ENCODE data around the gene LRFN3.

The LRFN3 gene

GRCh38 chr19:35936738-35937268 lies 629 bp downstream of the LRFN3 start:
- peaks cover 10% of the 10 kb centered on the region for H3K36me3 Mint-ChIP-seq (ENCODE audit: insufficient read depth)
- H3K27ac Mint-ChIP-seq (ENCODE audit: low read depth): peak overlapping the region; percentile 51
- peak overlapping the region; percentile 76 for H3K4me3 Mint-ChIP-seq
- peaks cover 36% of the 10 kb centered on the region for H3K4me1 Mint-ChIP-seq
- no peaks in the 10 kb centered on the region for H3K27me3 Mint-ChIP-seq
- ATAC-seq (replicated peaks; ENCODE audit: extremely low read depth, poor library complexity, severe bottlenecking): no peak
- no peaks in the 10 kb centered on the region for H3K9me3 Mint-ChIP-seq
- DNase-seq (ENCODE audit: low spot score in 2 of 2): no peak

- Mint-ChIP-seq H3K9me3 (no peaks in the 10 kb centered on the region), H3K36me3 (ENCODE audit: insufficient read depth) (peaks cover 10% of the 10 kb centered on the region), H3K4me3 (peak overlapping the region; percentile 76), H3K27ac (ENCODE audit: low read depth) (peak overlapping the region; percentile 51), H3K27me3 (no peaks in the 10 kb centered on the region), H3K4me1 (peaks cover 31% of the 10 kb centered on the region)
- ATAC-seq (replicated peaks; ENCODE audit: extremely low read depth, poor library complexity, severe bottlenecking) (no peak), DNase-seq (ENCODE audit: low spot score in 2 of 2) (no peak)
These were observed 1.4 kb downstream of the LRFN3 start for GRCh38 chr19:35937345-35938281.

GRCh38 chr19:35938282-35939224 lies 2.4 kb downstream of the LRFN3 start:
- H3K9me3 Mint-ChIP-seq: no peaks in the 10 kb centered on the region
- peak overlapping the region; percentile 76 for H3K4me3 Mint-ChIP-seq
- H3K4me1 Mint-ChIP-seq: peaks cover 37% of the 10 kb centered on the region
- H3K27ac Mint-ChIP-seq (ENCODE audit: low read depth): peak overlapping the region; percentile 51
- no peak for DNase-seq (ENCODE audit: low spot score in 2 of 2)
- no peak for ATAC-seq (replicated peaks; ENCODE audit: extremely low read depth, poor library complexity, severe bottlenecking)
- H3K36me3 Mint-ChIP-seq (ENCODE audit: insufficient read depth): peaks cover 13% of the 10 kb centered on the region
- H3K27me3 Mint-ChIP-seq: no peaks in the 10 kb centered on the region

- H3K4me3 Mint-ChIP-seq: no peak overlapping the region
- DNase-seq (ENCODE audit: low spot score in 2 of 2): no peak
- H3K36me3 Mint-ChIP-seq (ENCODE audit: insufficient read depth): peaks cover 13% of the 10 kb centered on the region
- H3K9me3 Mint-ChIP-seq: no peaks in the 10 kb centered on the region
- peaks cover 45% of the 10 kb centered on the region for H3K4me1 Mint-ChIP-seq
- ATAC-seq (replicated peaks; ENCODE audit: extremely low read depth, poor library complexity, severe bottlenecking): no peak
- no peak overlapping the region for H3K27ac Mint-ChIP-seq (ENCODE audit: low read depth)
- H3K27me3 Mint-ChIP-seq: no peaks in the 10 kb centered on the region
These were observed 3.3 kb downstream of the LRFN3 start for GRCh38 chr19:35939307-35940077.

GRCh38 chr19:35940078-35940775 lies 4.1 kb downstream of the LRFN3 start:
- DNase-seq (ENCODE audit: low spot score in 2 of 2) (no peak), ATAC-seq (replicated peaks; ENCODE audit: extremely low read depth, poor library complexity, severe bottlenecking) (no peak)
- Mint-ChIP-seq H3K4me3 (no peak overlapping the region), H3K27ac (ENCODE audit: low read depth) (no peak overlapping the region), H3K27me3 (no peaks in the 10 kb centered on the region), H3K9me3 (no peaks in the 10 kb centered on the region), H3K36me3 (ENCODE audit: insufficient read depth) (peaks cover 11% of the 10 kb centered on the region), H3K4me1 (peaks cover 45% of the 10 kb centered on the region)

- Mint-ChIP-seq H3K9me3 (no peaks in the 10 kb centered on the region), H3K27ac (ENCODE audit: low read depth) (peak overlapping the region; percentile 38), H3K4me1 (peaks cover 43% of the 10 kb centered on the region), H3K36me3 (ENCODE audit: insufficient read depth) (peaks cover 14% of the 10 kb centered on the region), H3K27me3 (no peaks in the 10 kb centered on the region), H3K4me3 (no peak overlapping the region)
- ATAC-seq (replicated peaks; ENCODE audit: extremely low read depth, poor library complexity, severe bottlenecking) (no peak), DNase-seq (ENCODE audit: low spot score in 2 of 2) (no peak)
These were observed 4.7 kb downstream of the LRFN3 start for GRCh38 chr19:35940839-35941238.

GRCh38 chr19:35942235-35942634 lies 6.1 kb downstream of the LRFN3 start:
- Mint-ChIP-seq H3K9me3 (no peaks in the 10 kb centered on the region), H3K36me3 (ENCODE audit: insufficient read depth) (peaks cover 21% of the 10 kb centered on the region), H3K27ac (ENCODE audit: low read depth) (no peak overlapping the region), H3K27me3 (no peaks in the 10 kb centered on the region), H3K4me1 (peaks cover 44% of the 10 kb centered on the region), H3K4me3 (no peak overlapping the region)
- DNase-seq (ENCODE audit: low spot score in 2 of 2): no peak
- no peak for ATAC-seq (replicated peaks; ENCODE audit: extremely low read depth, poor library complexity, severe bottlenecking)

- peaks cover 31% of the 10 kb centered on the region for H3K36me3 Mint-ChIP-seq (ENCODE audit: insufficient read depth)
- H3K27me3 Mint-ChIP-seq: no peaks in the 10 kb centered on the region
- no peak for DNase-seq (ENCODE audit: low spot score in 2 of 2)
- H3K4me1 Mint-ChIP-seq: peaks cover 31% of the 10 kb centered on the region
- H3K4me3 Mint-ChIP-seq: no peak overlapping the region
- ATAC-seq (replicated peaks; ENCODE audit: extremely low read depth, poor library complexity, severe bottlenecking): no peak
- no peaks in the 10 kb centered on the region for H3K9me3 Mint-ChIP-seq
- H3K27ac Mint-ChIP-seq (ENCODE audit: low read depth): peak overlapping the region; percentile 66
These were observed 7.4 kb downstream of the LRFN3 start for GRCh38 chr19:35943321-35944301.

- Mint-ChIP-seq H3K36me3 (ENCODE audit: insufficient read depth) (peaks cover 29% of the 10 kb centered on the region), H3K4me3 (no peak overlapping the region), H3K27me3 (no peaks in the 10 kb centered on the region), H3K27ac (ENCODE audit: low read depth) (no peak overlapping the region), H3K4me1 (peaks cover 36% of the 10 kb centered on the region), H3K9me3 (no peaks in the 10 kb centered on the region)
- no peak for ATAC-seq (replicated peaks; ENCODE audit: extremely low read depth, poor library complexity, severe bottlenecking)
- DNase-seq (ENCODE audit: low spot score in 2 of 2): no peak
These were observed 8.4 kb downstream of the LRFN3 start for GRCh38 chr19:35944556-35944955.

GRCh38 chr19:35945121-35945790 lies 9.1 kb downstream of the LRFN3 start:
- ATAC-seq (replicated peaks; ENCODE audit: extremely low read depth, poor library complexity, severe bottlenecking): no peak
- no peak for DNase-seq (ENCODE audit: low spot score in 2 of 2)
- Mint-ChIP-seq H3K9me3 (no peaks in the 10 kb centered on the region), H3K4me3 (no peak overlapping the region), H3K4me1 (peaks cover 43% of the 10 kb centered on the region), H3K27me3 (no peaks in the 10 kb centered on the region), H3K36me3 (ENCODE audit: insufficient read depth) (peaks cover 28% of the 10 kb centered on the region), H3K27ac (ENCODE audit: low read depth) (peak overlapping the region; percentile 90)

Data from central memory CD8-positive, alpha-beta T cell (primary cell).